Mesenchymal stem cell (in vitro differentiated cells and primary cell): ENCODE results near the gene PSIP1.

ENCODE experiments used
- DNase-seq: peaks from one replicate; pipeline ENCODE4 v3.0.0-alpha.2; 2013
- H2AFZ ChIP-seq: one replicate; pipeline ENCODE4 v1.6.1; 2013; ENCODE audit warnings: low read depth, mild to moderate bottlenecking, control low read depth, inconsistent platforms, low read length, moderate library complexity
- H2AK5ac ChIP-seq: 2 replicates; pipeline ENCODE4 v1.6.1; 2013; ENCODE audit warnings: low read length, moderate library complexity, mild to moderate bottlenecking, inconsistent platforms; ENCODE audit not compliant: severe bottlenecking
- H2BK120ac ChIP-seq: one replicate; pipeline ENCODE4 v1.6.1; 2013; ENCODE audit warnings: low read depth, mild to moderate bottlenecking, inconsistent platforms, low read length, moderate library complexity
- H2BK12ac ChIP-seq, 2 experiments: one replicate each; pipeline ENCODE4 v1.6.1; 2013; ENCODE audit warnings: inconsistent platforms in 2 of 2, low read length in 2 of 2, mild to moderate bottlenecking in 2 of 2, moderate library complexity in 2 of 2, control low read depth in 1 of 2
- H2BK15ac ChIP-seq: one replicate; pipeline ENCODE4 v1.6.1; 2013; ENCODE audit warnings: mild to moderate bottlenecking, low read depth, inconsistent platforms; ENCODE audit not compliant: poor library complexity, severe bottlenecking
- H2BK5ac ChIP-seq: 2 replicates; pipeline ENCODE4 v1.6.1; 2013; ENCODE audit warnings: low read depth, mild to moderate bottlenecking, low read length, control low read depth, inconsistent platforms; ENCODE audit not compliant: poor library complexity, severe bottlenecking
- H3K14ac ChIP-seq, 2 experiments: one replicate each; pipeline ENCODE4 v1.6.1; 2013; ENCODE audit warnings: inconsistent platforms in 2 of 2, low read length in 2 of 2, control low read depth in 1 of 2, mild to moderate bottlenecking in 1 of 2, moderate library complexity in 1 of 2
- H3K18ac ChIP-seq, 2 experiments: one replicate each; pipeline ENCODE4 v1.6.1; 2013; ENCODE audit warnings: inconsistent platforms in 2 of 2, low read length in 2 of 2, control low read depth in 1 of 2, low read depth in 1 of 2, mild to moderate bottlenecking in 1 of 2
- H3K23ac ChIP-seq, 2 experiments: one replicate each; pipeline ENCODE4 v1.6.1; 2013; ENCODE audit warnings: inconsistent platforms in 2 of 2, low read length in 2 of 2, mild to moderate bottlenecking in 2 of 2, moderate library complexity in 2 of 2, control low read depth in 1 of 2
- H3K27ac ChIP-seq: 2 replicates; pipeline ENCODE4 v1.5.1; 2013; ENCODE audit warnings: mild to moderate bottlenecking, moderate library complexity, low read length, control low read depth, inconsistent platforms; ENCODE audit not compliant: poor library complexity, severe bottlenecking
- H3K27me3 ChIP-seq, 2 experiments: 2 replicates each; pipeline versions ENCODE4 v1.6.1 to v1.7.0; 2013; ENCODE audit warnings: low read length in 2 of 2, mild to moderate bottlenecking in 2 of 2, moderate library complexity in 2 of 2, control low read depth in 1 of 2, inconsistent platforms in 1 of 2; ENCODE audit not compliant: control insufficient read depth in 1 of 2, insufficient read depth in 1 of 2
- H3K36me3 ChIP-seq, 2 experiments: 2 replicates each; pipeline versions ENCODE4 v1.6.1 to v1.7.0; 2013; ENCODE audit warnings: low read length in 2 of 2, control low read depth in 1 of 2, inconsistent platforms in 1 of 2, low read depth in 1 of 2, mild to moderate bottlenecking in 1 of 2; ENCODE audit not compliant: insufficient read depth in 2 of 2, control insufficient read depth in 1 of 2
- H3K4ac ChIP-seq, 2 experiments: one replicate each; pipeline ENCODE4 v1.6.1; 2013; ENCODE audit warnings: inconsistent platforms in 2 of 2, low read length in 2 of 2, mild to moderate bottlenecking in 2 of 2, moderate library complexity in 2 of 2, control low read depth in 1 of 2, low read depth in 1 of 2
- H3K4me1 ChIP-seq: 2 replicates; pipeline ENCODE4 v1.6.1; 2013; ENCODE audit warnings: low read depth, low read length, control low read depth; ENCODE audit not compliant: control insufficient read depth, insufficient read depth
- H3K4me2 ChIP-seq: 2 replicates; pipeline ENCODE4 v1.6.1; 2013; ENCODE audit warnings: low read length, mild to moderate bottlenecking, inconsistent platforms; ENCODE audit not compliant: poor library complexity, severe bottlenecking
- H3K4me3 ChIP-seq, 2 experiments: 2 replicates each; pipeline versions ENCODE4 v1.5.1 to v1.7.0; 2013; ENCODE audit warnings: low read length in 2 of 2, mild to moderate bottlenecking in 2 of 2, control low read depth in 1 of 2, low read depth in 1 of 2; ENCODE audit not compliant: insufficient read depth in 1 of 2
- H3K79me1 ChIP-seq: replicated peaks from 2 replicates; pipeline ENCODE4 v1.6.1; 2013; ENCODE audit warnings: mild to moderate bottlenecking, control low read depth, low read length, inconsistent platforms; ENCODE audit not compliant: poor library complexity, severe bottlenecking
- H3K9ac ChIP-seq: 2 replicates; pipeline ENCODE4 v1.7.0; 2013; ENCODE audit warnings: mild to moderate bottlenecking, low read length, moderate library complexity
- H3K9me3 ChIP-seq: 2 replicates; pipeline ENCODE4 v1.7.0; 2013; ENCODE audit warnings: mild to moderate bottlenecking, low read length; ENCODE audit not compliant: control insufficient read depth
- H4K8ac ChIP-seq: one replicate; pipeline ENCODE4 v1.6.1; 2013; ENCODE audit warnings: inconsistent platforms, mild to moderate bottlenecking, low read length, moderate library complexity
- H4K91ac ChIP-seq: one replicate; pipeline ENCODE4 v1.6.1; 2013; ENCODE audit warnings: mild to moderate bottlenecking, low read length, inconsistent platforms
- WGBS: methylation state at CpG from one replicate; pipeline ENCODE4 v1.1.7; 2013; ENCODE audit warnings: mixed read lengths; 5-methylcytosine and 5-hydroxymethylcytosine counted together

PSIP1 gene

GRCh38 chr9:15524845-15525455 lies 14.2 kb upstream of the PSIP1 start:
- Histone ChIP-seq H3K4ac (no peak overlapping the region), H3K4me1 (no peaks in the 10 kb centered on the region), H3K27me3 (no peaks in the 10 kb centered on the region), H4K91ac (no peak overlapping the region), H2AK5ac (no peak overlapping the region), H4K8ac (no peak overlapping the region), H2BK120ac (no peak overlapping the region), H2BK12ac (no peak overlapping the region), H2BK5ac (no peak overlapping the region), H2BK15ac (no peak overlapping the region), H3K4me3 (no peak overlapping the region), H3K4me2 (no peak overlapping the region), H3K14ac (no peak overlapping the region), H3K36me3 (no peaks in the 10 kb centered on the region), H3K18ac (no peak overlapping the region), H3K9ac (no peak overlapping the region), H3K9me3 (no peaks in the 10 kb centered on the region), H3K23ac (no peak overlapping the region), H3K79me1 (no peaks in the 10 kb centered on the region), H3K27ac (no peak overlapping the region), H2AFZ (no peak overlapping the region)
- no peak for DNase-seq
- 67% methylated on average over 4 of the region's 8 CpGs for WGBS

- Histone ChIP-seq H3K4ac (no peak overlapping the region), H2BK12ac (no peak overlapping the region), H3K18ac (no peak overlapping the region), H4K91ac (no peak overlapping the region), H2AFZ (no peak overlapping the region), H3K23ac (no peak overlapping the region), H3K79me1 (no peaks in the 10 kb centered on the region), H3K27ac (no peak overlapping the region), H3K14ac (no peak overlapping the region), H3K4me1 (no peaks in the 10 kb centered on the region), H2AK5ac (no peak overlapping the region), H4K8ac (no peak overlapping the region), H3K4me2 (no peak overlapping the region), H3K27me3 (no peaks in the 10 kb centered on the region), H2BK120ac (no peak overlapping the region), H2BK15ac (no peak overlapping the region), H3K4me3 (no peak overlapping the region), H3K9ac (no peak overlapping the region), H3K9me3 (no peaks in the 10 kb centered on the region), H3K36me3 (no peaks in the 10 kb centered on the region), H2BK5ac (no peak overlapping the region)
- WGBS = over 99% methylated on average over 2 of the region's 3 CpGs
- no peak for DNase-seq
Measured at GRCh38 chr9:15522130-15522755, 11.5 kb upstream of the PSIP1 start.

- no peak overlapping the region for H4K8ac ChIP-seq
- no peak overlapping the region for H4K91ac ChIP-seq
- H3K27me3 ChIP-seq = no peaks in the 10 kb centered on the region
- no peaks in the 10 kb centered on the region for H3K9me3 ChIP-seq
- WGBS = 71% methylated on average over 4 of the region's 8 CpGs
- no peak overlapping the region for H2BK120ac ChIP-seq
- no peak overlapping the region for H3K4ac ChIP-seq
- no peak overlapping the region for H2AK5ac ChIP-seq
- H3K14ac ChIP-seq = no peak overlapping the region
- no peak overlapping the region for H2BK5ac ChIP-seq
- H3K36me3 ChIP-seq = no peaks in the 10 kb centered on the region
- no peak overlapping the region for H2AFZ ChIP-seq
- no peaks in the 10 kb centered on the region for H3K4me1 ChIP-seq
- no peak overlapping the region for H3K4me3 ChIP-seq
- no peak overlapping the region for H3K23ac ChIP-seq
- H3K9ac ChIP-seq = no peak overlapping the region
- no peak for DNase-seq
- H3K4me2 ChIP-seq = no peak overlapping the region
- no peak overlapping the region for H3K18ac ChIP-seq
- H2BK12ac ChIP-seq = no peak overlapping the region
- H2BK15ac ChIP-seq = no peak overlapping the region
- no peak overlapping the region for H3K27ac ChIP-seq
- no peaks in the 10 kb centered on the region for H3K79me1 ChIP-seq
Measured at GRCh38 chr9:15521254-15521653, 10.5 kb upstream of the PSIP1 start.

- Histone ChIP-seq H3K4me2 (no peak overlapping the region), H2BK120ac (no peak overlapping the region), H3K18ac (no peak overlapping the region), H3K27ac (no peak overlapping the region), H3K4ac (no peak overlapping the region), H3K14ac (no peak overlapping the region), H2BK5ac (no peak overlapping the region), H3K27me3 (no peaks in the 10 kb centered on the region), H3K23ac (no peak overlapping the region), H4K91ac (no peak overlapping the region), H3K4me3 (no peak overlapping the region), H4K8ac (no peak overlapping the region), H3K79me1 (no peaks in the 10 kb centered on the region), H2BK12ac (no peak overlapping the region), H2AFZ (no peak overlapping the region), H2BK15ac (no peak overlapping the region), H3K36me3 (no peaks in the 10 kb centered on the region), H3K9ac (no peak overlapping the region), H3K4me1 (no peaks in the 10 kb centered on the region), H2AK5ac (no peak overlapping the region), H3K9me3 (no peaks in the 10 kb centered on the region)
- no peak for DNase-seq
- 98% methylated on average over 1 of the region's 2 CpGs for WGBS
Measured at GRCh38 chr9:15519831-15520230, 9.1 kb upstream of the PSIP1 start.
